HG03108 (cell line): ENCODE data around the gene EHF.
A peak's percentile ranks its signal among the peaks of the same experiment; 100 is the strongest.

Experiments used
- ATAC-seq: cut with Tn5 transposase; IDR thresholded peaks from one replicate; pipeline ENCODE4 v1.9.1; 2021; ENCODE audit warnings: moderate library complexity; ENCODE audit not compliant: unreplicated experiment

EHF gene

DNA sequence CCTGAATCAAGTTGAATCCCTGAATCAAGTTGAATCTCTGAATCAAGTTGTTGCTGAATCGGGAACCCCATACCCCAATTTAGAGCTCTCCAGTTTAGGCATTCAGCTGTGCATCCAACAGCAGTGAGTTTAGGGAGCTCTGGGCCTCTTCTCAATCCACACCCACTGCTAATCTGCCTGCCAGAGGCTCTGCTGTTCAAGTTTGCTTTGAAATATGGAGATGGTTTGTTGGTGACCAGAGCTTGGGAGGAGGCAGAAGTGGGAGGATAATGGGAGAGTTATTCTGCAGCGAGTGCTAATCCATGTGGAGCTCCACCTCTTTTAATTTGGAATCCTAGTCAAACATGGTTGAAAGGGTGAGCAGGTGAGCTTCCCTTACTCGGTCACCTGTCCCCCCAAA lies 22.4 kb downstream of the EHF start:
- ATAC-seq, result no peak

DNA sequence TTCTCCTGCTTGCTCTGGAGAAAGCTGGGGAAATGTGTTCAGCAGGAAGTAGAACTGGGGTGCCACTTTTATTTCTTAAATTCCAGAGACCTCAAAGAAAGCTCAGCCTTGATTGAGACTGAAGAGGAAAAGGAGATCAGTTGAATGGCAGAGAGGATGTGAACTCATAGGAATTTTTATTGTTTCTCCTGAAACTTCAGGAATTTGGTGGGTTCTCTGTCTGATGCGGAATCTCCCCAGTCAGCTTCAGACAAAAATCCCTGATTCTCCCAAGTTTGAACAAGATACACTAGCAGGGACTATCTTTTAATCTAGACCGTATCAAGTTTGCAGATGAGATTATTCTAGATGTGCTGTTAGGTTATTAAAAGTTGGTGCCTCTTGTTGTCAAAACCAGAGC lies 23.0 kb downstream of the EHF start:
- ATAC-seq, result no peak

DNA sequence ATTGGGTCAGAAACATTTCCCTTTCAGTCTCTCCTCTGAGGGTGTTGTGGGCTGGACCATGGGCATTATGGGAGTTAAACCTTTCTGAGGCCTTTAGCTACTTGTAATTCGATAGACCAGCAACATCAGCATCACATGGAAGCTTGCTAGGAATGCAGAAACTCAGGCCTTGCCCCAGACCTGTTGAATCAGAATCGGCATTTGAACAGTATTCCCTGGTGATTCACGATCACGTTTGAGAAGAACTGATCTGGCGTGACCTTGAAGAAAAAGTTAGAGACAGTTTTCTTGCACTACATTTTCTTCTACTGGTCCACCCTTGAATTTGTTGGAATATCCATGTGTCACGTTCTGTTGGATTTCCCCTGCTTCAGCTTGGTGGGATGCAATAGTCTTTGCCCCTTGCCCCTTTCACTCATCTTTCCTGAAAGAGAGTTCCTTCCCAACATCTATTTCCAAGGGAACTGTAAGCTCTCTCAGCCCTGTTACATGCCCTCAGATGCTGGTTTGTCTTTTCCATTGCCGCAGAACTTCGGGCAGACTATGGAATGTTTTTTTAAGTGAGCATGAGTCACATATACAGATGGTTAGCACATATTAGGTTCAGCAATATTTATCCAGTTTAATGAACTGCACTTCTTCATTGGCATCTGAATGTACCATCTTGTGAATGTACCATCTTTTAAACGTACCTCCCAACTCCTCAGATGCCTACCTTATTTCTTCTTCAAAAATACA lies 23.9 kb downstream of the EHF start:
- no peak for ATAC-seq

DNA sequence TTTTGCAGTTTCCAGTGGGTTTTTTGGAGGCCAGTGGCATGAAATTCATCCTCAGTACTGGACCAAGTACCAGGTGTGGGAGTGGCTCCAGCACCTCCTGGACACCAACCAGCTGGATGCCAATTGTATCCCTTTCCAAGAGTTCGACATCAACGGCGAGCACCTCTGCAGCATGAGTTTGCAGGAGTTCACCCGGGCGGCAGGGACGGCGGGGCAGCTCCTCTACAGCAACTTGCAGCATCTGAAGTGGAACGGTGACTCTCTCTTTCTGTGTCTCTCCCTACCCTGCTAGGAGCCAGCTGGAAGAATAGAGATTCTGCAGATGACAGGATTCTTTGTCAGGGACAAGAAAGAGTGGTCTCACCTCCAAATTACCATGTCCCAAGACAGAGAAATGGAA lies 25.5 kb downstream of the EHF start:
- no peak for ATAC-seq

DNA sequence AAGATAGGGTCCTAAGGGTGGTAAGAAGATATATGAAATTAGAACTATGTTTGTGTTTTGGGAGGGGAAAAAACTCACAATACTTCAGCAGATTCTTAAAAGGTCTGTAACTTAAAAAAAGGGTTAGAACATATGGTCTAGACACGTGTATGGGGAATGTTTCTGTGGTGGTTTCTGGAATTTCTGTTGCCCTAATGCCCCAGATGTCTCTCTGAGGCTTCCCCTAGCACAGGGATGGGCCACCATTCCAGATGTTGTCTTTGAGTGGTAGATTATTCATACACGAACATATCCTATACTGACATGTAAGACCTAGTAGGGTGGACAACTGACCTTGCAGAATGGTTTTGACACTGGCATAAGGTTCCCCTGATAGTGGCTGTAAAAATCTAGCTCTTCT lies 26.2 kb downstream of the EHF start:
- no peak for ATAC-seq

DNA sequence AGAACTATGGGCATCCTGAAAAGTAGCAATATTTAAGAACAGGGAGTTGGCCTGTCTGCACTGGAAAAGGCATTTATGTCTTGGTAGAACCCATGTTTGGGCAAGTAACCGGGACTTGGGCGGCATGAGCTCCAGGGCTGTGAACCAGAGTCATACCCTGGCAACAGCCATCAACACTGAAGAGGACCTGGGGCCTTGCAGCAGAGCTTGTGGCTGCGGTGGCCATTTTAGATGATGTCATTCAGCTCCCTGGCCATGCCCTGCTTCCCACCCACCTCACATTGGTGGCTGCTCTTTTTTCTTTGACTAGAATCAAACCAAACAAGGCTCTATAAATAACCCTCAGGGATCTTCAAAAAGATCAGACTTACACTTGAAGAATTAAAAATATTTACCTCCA lies 26.6 kb downstream of the EHF start:
- no peak for ATAC-seq

DNA sequence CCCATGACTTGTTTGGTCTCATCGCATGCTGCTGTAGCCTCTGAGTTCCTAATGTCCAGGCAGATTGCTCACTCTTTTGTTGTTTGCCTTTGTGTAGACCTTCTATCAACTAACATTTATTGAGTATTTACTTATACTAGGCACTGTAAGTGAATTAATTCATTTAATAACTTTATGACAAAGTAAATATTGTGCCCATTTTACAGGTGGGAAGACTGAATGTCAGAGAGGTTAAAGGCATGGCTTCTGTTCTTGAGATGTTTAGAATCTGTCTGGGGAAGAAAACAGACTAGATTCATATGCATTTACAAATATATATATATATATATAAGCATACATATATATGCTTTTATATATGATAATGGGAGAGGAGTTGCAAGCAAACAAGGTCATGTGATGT lies 27.1 kb downstream of the EHF start:
- ATAC-seq, result no peak

DNA sequence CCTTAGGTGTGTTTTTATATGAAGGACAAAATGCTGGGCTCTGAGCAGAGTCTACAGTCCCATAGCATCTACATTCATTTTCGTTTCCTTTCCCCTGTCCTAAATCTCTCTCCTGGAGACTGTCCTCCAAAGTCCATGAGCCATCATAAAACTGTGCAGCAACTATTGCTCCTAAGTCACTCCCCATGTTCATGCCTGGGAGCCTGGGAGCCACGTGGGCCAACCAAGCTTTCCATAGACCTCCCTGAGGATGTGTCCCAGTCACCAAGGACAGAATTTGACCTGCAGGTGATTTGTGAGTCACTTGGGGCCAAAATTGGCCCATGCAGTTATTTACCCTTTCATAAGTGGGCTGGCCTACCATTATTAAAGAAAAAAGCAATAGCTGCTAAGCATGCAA lies 28.7 kb downstream of the EHF start:
- ATAC-seq, result no peak

DNA sequence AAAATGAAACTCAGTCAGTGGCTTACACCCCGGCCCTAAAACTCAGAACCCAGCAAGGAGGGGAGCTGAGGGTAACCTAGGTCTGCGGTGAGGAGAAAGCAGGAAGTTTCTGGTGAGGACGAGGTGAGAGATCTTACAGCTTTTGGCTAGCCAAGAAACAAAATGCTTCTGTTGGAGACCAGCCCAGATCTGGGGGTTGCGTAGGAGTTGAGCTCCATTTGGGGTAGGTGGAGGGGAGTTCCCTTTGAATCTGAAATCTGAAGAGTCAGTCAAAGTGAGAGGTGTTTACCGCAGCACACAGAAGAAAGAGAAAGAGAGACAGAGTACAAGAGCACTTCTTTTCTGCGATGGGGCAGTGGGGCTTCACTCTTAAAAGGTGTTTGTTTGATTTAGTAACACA lies 29.6 kb downstream of the EHF start:
- peak; percentile 90 for ATAC-seq

DNA sequence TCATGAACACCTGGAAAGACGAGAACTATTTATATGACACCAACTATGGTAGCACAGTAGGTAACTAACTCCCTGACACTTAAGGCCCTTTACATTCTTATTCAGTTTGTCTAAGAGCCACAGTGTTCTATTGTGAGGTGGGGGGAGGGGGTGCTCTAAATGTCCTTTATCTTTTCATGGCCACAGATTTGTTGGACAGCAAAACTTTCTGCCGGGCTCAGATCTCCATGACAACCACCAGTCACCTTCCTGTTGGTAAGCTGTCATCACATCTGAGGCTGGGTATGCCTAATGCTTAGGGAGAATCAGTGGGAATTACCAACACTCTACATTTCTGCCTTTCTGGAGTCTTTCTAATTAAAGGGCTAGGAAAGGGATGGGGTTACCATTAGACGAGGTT lies 30.7 kb downstream of the EHF start:
- ATAC-seq, result no peak

DNA sequence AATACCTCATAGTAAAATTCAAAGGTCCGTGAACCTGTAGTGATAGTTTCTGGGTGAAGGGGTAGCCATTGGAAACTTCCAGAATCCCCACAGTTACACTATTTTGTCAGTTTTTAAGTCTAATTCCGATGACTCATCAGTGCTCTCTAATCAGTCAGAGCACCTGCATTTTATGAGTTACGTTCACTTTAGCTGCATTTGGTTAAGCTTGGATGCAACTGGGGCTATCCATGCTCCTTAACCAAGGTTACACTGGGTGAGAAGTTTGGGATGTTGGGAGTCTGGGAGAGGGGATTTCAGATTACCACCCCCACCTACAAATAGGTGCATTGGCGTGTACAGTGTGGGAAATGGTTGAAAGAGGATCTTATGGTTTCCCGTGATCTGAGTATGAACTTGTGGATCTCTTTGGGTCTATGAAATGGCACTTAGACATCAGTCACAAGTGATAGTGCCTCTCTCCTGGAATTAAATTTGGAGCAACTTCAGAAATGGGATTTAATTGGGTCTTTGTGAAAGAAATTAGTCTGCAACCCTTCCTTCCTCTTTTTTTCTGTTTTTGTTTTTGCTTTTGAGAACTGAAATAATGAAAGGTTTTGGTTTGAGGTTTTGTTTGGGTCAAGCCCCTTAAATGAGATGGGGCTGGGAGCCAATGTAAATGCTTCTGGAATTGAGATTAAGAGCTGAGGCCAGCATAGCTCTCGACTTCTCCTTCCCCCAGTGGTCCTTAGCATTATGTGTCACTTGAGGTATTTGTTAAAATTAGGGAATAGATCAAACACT lies 31.5 kb downstream of the EHF start:
- no peak for ATAC-seq

DNA sequence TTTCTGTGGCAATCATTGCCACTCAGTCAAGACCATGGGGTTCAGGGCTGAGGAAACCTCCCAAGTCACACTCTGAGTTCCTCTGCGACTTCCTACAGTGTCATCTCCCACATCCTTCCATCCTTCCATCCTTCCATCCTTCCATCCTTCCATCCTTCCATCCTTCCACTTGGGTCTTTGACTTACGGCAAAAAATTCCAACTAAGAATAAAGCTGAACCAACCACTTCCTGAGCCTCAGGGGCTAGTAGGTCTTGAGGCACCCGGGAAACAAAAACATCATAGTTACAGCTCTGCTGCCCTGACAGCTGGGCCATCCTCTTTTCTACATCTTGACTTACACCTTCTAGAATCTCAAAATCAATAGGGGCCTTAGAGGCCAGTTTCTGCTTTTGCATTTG lies 32.1 kb downstream of the EHF start:
- no peak for ATAC-seq

DNA sequence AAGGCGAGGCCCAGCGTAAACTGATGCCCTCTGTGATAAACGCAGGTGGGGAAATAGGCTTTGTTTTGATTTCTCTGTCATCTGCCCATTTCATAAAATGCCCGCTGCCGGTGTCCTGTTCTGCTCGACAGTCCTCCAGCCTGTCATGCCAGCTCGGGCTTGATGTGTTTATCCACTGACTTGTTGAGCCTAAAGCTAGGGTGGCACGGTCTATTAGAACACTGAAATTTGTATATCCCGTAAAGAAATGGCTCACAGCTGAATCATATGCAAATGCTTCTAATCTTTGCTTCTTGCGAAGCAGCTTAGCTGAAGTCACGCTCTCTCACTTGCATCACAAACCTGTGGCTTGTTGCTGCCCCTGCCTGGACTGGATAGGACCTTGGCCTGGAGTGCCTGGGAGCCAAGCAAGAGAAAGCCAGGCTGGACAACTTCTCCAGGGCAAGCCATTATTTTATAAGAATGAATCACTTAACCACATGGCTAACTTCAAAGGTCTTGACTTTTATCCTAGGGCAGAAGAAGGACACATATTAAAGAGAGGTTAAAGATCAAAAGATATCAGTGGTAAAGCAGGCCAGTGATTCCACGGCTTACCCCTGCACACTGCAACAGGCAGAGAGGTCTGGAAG lies 33.1 kb downstream of the EHF start:
- ATAC-seq, result no peak

DNA sequence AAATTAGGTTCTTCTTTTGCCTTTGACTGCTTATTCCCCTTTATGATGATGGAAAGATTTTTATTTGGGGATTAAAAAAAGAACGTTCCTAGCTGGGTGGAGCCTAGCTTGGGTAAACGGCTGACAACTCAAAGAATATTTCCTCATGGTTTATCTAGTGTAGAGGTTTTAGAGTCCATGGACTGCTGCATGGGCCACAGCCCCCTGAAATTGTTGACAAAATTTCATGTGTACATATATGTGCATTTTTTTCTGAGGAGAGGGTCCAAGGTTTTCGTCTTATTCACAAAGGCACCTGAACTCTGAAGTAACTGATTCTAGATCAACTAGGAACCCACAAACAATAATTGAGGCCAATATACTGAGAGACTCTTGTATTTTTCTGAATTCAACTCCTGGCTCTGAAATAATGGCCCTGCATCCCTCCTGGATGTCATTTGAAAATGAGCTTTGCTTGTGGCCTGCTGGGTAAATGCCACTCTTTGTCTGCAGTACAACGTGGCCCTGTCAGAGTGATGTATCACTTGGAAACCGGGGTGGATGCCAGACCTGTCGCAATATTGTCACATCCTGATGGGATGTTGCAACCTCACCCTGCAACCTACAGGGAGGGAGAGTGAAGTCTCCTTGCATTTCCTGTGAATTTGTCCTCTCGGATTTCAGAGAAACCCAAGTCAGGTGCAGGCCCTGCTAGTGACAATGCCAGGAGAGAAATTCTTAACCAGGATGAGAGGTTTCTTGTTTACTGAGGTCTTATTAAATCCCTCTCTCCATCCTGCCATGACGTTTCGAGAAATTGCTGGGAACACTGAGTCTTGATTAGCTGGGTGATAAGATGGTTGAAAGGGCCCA lies 33.8 kb downstream of the EHF start:
- no peak for ATAC-seq

DNA sequence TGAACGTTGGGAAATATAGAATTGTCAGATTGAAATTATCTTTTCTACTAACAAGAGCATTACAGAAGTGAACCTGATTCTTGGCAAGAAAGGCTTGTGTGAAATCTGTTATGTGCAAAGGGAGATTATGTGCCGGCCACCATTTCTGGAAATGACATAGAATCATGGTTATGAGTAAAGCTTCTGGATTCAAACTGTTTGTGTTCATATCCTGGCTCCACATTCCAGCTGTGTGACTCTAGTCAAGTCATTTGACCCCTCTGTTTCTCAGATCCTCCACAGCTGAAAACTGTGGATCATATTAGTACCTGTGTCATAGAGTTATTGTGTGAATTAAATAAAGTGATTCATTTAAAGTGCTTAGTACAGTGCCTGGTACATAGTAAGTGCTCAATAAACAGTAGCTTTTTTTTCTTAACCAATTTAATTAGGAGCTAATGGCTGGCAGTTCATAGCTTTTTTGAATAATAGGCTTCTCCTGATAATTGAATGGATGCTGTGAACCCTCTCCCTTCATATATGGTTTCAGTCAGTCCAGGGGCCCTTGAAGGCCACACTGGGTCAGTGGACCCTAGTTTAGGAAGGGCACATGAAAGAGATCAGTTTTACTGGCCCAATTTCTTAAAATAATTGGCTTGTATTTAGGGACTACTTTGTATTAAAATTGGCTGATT lies 34.6 kb downstream of the EHF start:
- ATAC-seq, result no peak

DNA sequence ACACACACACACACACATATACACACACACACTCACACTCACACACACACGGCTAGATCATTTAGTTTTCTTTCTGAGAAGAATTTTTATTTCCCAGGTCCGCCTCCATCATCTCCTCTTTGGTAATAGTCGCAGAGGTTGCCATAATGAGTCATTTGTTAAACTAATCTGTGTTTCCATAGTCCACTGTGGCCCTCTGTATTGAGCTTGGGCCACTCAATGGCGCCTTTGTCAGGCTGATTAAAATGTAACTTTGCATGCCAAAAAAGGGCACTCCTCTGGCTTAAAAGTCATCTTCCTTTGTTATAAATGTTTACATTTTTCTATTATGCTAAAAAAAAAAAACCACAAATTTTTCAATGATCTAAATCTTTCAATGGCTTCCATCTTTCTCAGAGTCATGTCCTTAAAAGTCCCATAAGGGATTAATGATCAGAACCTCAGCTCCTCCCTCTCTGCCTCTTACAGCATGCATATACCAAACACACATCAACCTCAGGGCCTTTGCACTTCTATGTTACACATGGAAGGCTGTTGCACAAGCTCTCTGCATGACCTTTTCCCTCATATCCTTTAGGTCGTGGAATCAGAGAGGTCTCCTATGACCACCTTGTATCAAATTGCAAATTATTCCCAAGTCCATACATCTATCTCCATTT lies 35.3 kb downstream of the EHF start:
- ATAC-seq, result no peak

DNA sequence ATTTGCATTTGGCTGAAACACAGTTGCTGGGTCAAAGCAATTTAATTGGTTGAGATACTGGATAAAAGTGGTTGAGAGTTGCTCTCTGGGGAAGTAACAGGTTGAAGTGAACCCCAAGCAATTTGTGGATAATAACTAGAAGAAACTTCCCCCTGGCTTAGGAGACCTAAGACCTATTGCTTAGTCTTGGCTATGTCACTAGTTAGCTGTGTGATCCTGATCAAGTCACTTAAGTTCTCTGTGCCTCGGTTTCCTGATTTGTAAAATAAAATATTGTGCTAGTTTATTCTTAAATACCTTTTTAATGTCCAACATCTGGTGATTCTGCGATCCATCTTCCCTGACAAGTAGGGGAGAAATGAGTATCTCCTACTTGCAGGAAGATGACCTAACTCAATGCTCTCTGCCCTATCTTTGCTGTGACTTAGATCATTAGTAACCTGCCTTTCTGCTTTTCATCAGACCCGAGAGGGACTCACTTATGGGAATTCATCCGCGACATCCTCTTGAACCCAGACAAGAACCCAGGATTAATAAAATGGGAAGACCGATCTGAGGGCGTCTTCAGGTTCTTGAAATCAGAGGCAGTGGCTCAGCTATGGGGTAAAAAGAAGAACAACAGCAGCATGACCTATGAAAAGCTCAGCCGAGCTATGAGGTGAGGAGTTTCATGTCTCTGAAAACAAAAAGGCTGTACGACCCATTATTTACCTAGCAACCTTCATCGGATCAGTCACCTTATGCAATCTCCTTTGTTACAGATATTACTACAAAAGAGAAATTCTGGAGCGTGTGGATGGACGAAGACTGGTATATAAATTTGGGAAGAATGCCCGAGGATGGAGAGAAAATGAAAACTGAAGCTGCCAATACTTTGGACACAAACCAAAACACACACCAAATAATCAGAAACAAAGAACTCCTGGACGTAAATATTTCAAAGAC lies 37.5 kb downstream of the EHF start:
- no peak for ATAC-seq

DNA sequence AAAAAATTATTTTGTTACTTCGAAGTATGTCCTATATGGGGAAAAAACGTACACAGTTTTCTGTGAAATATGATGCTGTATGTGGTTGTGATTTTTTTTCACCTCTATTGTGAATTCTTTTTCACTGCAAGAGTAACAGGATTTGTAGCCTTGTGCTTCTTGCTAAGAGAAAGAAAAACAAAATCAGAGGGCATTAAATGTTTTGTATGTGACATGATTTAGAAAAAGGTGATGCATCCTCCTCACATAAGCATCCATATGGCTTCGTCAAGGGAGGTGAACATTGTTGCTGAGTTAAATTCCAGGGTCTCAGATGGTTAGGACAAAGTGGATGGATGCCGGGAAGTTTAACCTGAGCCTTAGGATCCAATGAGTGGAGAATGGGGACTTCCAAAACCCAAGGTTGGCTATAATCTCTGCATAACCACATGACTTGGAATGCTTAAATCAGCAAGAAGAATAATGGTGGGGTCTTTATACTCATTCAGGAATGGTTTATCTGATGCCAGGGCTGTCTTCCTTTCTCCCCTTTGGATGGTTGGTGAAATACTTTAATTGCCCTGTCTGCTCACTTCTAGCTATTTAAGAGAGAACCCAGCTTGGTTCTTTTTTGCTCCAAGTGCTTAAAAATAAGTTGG lies 38.3 kb downstream of the EHF start:
- ATAC-seq, result no peak
